Measurements from ENCODE around the gene HOMER1.

HOMER1 gene

GRCh38 chr5:79508354-79508753 is 5.6 kb downstream of the HOMER1 start:
- TF ChIP-seq, protein P1, sequence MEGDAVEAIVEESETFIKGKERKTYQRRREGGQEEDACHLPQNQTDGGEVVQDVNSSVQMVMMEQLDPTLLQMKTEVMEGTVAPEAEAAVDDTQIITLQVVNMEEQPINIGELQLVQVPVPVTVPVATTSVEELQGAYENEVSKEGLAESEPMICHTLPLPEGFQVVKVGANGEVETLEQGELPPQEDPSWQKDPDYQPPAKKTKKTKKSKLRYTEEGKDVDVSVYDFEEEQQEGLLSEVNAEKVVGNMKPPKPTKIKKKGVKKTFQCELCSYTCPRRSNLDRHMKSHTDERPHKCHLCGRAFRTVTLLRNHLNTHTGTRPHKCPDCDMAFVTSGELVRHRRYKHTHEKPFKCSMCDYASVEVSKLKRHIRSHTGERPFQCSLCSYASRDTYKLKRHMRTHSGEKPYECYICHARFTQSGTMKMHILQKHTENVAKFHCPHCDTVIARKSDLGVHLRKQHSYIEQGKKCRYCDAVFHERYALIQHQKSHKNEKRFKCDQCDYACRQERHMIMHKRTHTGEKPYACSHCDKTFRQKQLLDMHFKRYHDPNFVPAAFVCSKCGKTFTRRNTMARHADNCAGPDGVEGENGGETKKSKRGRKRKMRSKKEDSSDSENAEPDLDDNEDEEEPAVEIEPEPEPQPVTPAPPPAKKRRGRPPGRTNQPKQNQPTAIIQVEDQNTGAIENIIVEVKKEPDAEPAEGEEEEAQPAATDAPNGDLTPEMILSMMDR (IDR thresholded peaks at IDR 0.05; ENCODE audit: insufficient read depth, low read length, missing control alignments), result no peak
- CTCF ChIA-PET, result interaction anchor here (1.4 to 2.2 kb wide), 3 partner anchors 375 to 576 kb away, joined by 3 to 6 read pairs (median 4); no protein-coding TSS in a partner anchor
- no peak for DNase-seq (ENCODE audit: low read depth, low spot score)
- POLR2A ChIA-PET, result no interaction called here
- H3K4me3 ChIP-seq (ENCODE audit: low read depth, low read length), result no peak overlapping the region

DNA sequence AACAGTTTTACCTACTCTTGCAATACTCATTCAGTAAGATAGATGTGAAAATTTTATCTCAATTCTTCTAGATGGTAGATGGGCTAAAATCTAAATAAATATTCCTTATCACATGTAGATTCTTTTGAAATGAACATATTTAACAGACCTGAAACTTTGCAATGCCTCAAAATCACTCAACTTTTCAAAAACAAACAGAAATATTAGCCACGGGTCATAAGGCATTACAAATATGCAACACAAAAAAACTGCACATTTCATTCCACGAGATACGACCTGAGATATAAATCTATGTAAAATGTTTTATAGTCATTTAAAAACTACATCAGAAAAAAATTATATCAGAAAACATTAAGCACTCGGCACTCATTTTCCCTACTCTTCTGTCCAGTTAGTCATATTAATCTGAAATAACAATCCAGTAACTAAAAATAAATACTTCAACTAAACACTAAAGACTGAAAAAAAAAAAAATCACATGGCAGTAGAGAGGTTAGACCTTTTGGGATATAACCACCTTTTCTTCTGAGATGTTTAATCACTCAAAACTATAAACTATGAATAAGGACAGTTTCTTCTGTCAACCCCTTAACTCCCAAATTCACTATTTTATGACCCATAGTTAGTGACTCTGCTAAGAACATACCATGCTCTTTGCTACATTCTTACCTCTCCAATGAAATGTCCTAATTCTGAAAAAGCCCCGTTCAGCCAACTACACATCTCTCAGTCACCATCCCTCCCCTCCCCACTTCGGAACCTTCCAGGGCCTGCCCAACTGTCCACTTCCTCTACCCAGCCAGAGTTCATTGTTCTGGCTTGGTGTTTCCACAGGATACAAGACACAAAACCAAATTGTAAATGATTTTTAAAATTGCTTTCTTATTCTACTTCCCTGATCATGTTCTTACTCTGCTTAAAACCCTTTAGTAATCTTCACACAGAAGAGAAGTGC is 6.4 kb downstream of the HOMER1 start:
- H3K4me3 ChIP-seq (ENCODE audit: low read depth, low read length), result no peak overlapping the region
- DNase-seq (ENCODE audit: low read depth, low spot score), result no peak
- POLR2A ChIA-PET, result no interaction called here
- TF ChIP-seq, protein P1 (IDR thresholded peaks at IDR 0.05; ENCODE audit: insufficient read depth, low read length, missing control alignments), result no peak
- CTCF ChIA-PET, result interaction anchor here (1.4 kb wide), 1 partner anchor 374 kb away, joined by 3 read pairs; no protein-coding TSS in a partner anchor

DNA sequence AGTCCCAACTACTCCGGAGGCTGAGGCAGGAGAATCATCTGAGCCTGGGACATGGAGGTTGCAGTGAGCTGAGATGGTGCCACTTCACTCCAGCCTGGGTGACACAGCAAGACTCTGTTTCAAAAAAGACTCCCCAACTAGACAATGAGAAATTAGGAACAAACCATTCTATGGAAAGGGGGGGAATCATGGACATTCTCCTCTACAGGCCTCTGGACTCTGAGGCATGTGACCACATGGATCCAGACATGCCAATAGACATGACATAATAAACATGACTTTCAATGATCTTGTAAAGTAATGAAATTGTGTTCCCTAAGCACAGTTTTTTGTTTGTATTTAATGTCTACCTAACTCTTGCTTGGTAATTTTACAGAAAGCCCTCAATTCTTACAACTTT is 8.8 kb downstream of the HOMER1 start:
- CTCF ChIA-PET, result interaction anchor here (1.5 kb wide), 1 partner anchor 352 kb away, joined by 3 read pairs; no protein-coding TSS in a partner anchor

DNA sequence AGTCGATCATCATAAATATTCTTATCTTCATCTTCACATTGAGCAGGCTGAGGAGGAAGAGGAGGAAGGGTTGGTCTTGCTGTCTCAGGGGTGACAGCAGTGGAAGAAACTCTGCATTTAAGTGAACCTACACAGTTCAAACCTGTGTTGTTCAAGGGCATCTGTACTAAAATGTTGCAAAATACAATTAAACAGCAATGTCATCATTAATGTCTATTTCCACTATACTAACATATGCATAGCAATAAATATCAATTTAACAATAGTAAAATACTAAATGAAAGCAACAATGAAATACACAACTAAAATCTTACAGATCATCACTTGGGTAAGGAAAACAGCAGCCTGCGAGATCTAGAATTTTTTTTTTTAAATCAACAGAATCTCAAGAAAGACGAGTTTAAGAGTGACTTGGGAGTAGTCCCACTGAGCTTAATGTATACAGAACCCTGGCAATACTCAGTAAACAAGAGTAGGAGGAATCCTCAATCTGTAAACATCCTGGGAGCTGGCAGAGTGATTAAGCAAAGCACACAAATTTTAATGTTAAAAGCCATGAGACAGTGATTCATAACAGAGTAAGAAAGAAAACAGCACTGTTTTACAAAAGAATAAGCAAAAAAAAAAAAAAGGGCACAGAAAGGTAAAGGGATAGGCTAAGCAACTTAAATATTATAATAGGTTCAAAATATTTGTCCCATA is 10.0 kb downstream of the HOMER1 start:
- TF ChIP-seq, protein P1 (IDR thresholded peaks at IDR 0.05; ENCODE audit: insufficient read depth, low read length, missing control alignments), result no peak
- CTCF ChIA-PET, result interaction anchor here (1.0 kb wide), 1 partner anchor 479 kb away, joined by 4 read pairs; no protein-coding TSS in a partner anchor
- H3K4me3 ChIP-seq (ENCODE audit: low read depth, low read length), result no peak overlapping the region
- POLR2A ChIA-PET, result no interaction called here
- no peak for DNase-seq (ENCODE audit: low read depth, low spot score)

More for the DNA sequence above, 8.8 kb downstream of the HOMER1 start:
- no peak overlapping the region for H3K4me3 ChIP-seq (ENCODE audit: low read depth, low read length)
- TF ChIP-seq, protein P1 (IDR thresholded peaks at IDR 0.05; ENCODE audit: insufficient read depth, low read length, missing control alignments), result no peak
- POLR2A ChIA-PET, result no interaction called here
- DNase-seq (ENCODE audit: low read depth, low spot score), result no peak

GRCh38 chr5:79499640-79500273 is 14.2 kb downstream of the HOMER1 start:
- TF ChIP-seq, protein P1 (IDR thresholded peaks at IDR 0.05; ENCODE audit: insufficient read depth, low read length, missing control alignments), result no peak
- H3K4me3 ChIP-seq (ENCODE audit: low read depth, low read length), result no peak overlapping the region
- ChIA-PET POLR2A (no interaction called here), CTCF (interaction anchor here (0.7 to 1.2 kb wide), 2 partner anchors 14 to 35 kb away, joined by 3 read pairs; partner anchors contain the start of gene HOMER1)
- DNase-seq (ENCODE audit: low read depth, low spot score), result no peak
